AG20443 (cell line): ENCODE results near the gene GDF7.

ENCODE experiments used
- DNase-seq: peaks from one replicate; pipeline ENCODE4 v3.0.0; 2012; ENCODE audit warnings: low spot score, mixed read lengths

GDF7 gene

DNA sequence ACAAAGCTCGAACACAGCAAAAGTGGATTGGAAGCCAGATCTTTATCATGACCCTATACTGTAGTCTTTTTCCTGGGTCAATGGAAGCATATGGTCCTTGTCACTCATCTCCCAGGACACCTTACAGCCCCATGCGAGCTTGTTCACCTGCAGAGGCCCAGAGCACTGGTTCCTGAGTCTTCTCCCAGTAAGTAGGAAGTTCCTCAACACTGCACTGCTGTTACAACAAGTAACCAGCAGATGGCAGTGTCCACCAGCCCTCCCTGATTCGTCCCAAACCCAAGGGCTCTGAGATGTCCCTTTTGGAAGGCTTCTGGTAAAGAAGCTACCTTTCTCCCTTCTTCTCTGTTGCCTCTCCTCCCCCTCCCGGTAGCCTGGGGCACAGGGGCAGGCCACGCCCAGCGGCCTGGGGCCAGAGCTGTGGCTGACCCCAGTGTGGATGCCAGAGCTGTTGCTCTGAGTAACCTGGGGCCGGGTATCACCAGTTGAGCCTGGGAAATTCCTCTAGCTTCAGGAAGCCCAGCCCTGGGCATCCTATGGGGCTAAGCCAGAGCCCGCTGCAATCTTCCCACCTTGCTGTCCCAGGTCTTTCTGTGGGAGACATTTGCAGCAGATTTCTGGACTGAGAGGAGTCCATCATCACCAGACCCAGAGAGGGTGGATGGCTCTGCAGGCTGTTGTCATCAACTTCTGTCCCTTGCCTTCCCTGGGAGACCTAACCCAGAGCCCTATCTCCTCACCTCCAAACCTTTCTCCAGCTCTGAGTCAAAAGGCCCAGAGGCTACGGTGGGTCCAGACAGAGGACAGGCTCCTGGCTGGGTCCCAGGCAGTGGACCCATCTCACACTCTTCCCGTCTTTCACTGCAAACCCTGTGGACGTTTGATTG, 5.3 kb upstream of the GDF7 start:
- DNase-seq = peak; percentile 82

DNA sequence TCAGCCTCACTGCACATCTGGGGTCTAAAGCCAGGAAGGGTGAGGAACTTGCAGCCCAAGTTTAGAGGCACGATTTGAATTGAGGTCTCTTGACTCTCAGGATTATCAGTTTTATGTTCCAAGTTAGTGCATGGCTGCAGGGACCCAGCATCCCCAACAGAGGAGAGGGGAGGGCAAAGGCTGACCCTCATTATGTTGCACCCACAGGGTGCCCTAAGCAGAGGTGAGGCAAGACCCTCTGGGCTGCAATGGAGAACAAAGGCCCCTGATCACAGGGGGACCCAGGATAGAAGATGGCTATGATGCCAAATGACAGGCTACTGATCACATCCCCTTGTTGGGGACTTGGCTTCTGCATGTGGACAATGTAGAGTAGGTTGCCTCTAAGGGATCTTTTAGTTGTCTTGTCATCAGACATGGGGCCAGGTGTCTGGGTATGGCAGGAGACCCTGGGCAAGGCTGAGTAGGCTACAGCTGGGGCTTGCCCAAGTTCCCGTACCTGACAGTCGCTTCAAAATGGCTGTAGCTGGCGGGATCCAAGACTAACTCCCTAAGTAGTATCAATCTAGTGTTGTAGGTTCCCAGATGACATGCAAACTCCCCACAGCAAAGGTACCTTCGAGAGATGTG, 4.5 kb upstream of the GDF7 start:
- no peak for DNase-seq

DNA sequence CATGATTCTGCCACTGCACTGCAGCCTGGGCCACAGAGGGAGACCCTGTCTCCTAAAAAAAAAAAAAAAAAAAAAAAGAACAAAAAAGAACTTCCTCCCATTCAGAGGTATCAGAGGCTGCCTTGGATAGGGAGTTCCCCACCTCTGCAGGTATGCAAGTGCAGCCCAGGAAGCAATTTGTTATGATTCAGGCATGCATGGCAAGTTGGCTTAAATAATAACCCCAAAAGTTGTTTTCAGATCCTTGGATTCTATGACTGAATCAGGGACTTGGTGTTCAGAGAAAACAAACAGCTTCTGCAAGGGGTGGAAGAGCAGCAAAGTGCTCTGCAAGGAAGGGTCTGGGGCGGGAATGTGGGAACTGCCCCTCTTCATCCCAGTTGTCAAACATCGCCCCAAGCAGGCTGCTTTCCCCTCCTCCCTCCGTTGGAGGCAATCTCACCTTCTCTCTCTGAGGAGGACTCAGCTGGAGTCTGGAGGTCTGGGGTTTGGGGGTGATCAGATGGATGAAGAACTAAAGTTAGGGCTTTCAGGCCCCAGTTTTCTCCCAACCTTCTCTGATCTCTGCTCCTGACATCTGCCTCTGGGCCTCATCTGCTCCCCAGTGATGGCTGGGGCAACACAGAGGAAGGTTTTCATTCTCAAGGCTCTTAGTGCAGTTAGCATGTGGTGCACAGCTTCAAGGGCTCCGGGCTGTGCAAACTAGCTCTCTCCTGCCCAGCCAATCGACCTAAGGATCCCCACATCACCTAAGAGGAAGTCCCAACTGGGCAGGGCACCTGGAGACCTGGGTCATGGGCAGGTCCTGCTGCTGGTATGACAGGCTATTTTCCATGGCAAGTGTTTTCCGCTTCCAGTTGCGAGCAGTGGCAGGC, 3.5 kb upstream of the GDF7 start:
- no peak for DNase-seq

DNA sequence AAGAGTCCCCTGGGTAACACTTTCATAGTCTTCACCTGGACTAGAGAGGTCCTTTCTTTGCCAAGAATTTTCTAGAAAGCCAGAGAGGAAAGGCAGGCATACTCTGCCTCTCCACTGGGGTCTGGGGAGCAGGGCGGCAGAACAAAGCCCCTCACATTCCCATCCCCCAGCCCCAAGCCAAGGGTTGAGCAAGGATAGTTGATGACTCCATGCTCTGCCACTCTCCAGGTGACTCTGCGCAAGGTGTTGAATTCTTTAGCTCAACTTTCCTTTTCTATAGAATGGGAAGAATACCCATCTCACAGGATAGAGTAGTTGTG, 2.9 kb upstream of the GDF7 start:
- DNase-seq = no peak

DNA sequence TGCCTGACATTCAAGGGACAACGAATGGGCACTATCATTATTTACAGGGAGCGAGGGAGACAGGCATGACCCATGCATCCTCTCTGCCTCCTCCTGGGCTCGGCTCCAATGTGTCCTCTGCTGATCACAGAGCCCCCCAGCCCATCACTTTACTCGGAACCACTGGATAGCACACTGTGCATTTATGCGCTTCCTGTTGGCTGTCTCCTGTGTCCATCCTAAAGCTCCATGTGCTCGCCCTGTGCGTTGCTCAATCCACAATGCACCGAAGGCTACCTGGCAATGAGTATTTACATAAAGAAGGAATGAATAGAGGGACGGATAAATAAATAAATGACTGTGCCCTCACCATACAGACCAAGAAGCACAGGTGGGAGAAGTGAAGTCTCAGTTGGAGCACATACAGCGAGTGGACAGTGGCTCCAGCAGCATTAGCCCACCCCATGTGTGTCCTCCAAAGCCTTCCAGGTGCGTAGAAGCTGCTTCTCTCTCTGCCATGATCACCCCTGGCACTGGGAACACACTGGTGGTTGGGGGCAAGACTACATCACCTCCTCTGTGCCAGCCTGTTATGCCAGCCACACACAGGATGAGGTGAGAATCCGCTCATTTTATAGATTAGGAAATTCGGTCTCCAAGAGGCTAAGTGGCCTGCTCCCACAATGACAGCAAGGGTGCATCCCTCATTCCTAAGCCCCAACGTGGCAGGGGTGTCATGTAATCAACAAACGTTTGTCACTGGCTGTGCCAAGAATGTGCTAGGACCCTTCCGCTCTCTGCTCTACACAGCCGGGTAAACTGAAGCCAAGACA, 2.3 kb upstream of the GDF7 start:
- DNase-seq = no peak

DNA sequence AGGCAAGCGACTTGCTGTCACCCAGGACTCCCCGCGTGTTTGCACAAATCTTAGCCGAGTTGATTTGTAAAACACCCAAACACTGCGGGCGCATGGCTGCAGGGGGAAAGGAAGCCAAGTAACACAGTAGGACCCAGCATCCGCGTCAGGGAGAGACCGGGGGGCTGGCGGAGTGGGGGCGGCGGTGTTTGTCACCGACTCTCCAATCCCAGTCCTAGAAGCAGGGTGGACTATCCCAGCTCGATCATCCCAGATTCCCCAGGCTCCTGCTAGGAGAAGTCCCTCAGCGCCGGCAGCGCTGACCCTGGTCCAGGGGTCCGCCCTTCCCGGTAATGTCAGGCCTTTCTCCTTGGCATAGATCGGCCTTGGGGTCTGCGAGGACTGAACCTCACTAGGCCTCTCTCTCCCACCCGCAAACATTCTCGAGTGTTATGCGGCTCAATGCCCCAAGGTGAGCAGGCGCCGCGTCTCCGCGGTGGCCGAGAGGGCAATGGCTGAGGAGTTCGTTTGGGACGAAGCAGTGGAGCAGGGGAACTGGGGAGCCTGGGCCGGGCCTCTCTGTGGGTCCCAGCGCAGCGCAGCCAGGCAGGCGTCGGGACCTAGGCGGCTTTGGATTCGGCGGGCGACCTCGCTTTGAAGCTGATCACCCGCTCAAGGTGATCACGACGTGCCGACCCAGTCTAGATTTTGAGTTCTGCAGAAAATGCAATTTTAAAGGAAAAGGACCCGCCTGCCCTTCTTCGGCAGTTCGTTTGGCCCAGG, 1.5 kb upstream of the GDF7 start:
- DNase-seq = no peak

DNA sequence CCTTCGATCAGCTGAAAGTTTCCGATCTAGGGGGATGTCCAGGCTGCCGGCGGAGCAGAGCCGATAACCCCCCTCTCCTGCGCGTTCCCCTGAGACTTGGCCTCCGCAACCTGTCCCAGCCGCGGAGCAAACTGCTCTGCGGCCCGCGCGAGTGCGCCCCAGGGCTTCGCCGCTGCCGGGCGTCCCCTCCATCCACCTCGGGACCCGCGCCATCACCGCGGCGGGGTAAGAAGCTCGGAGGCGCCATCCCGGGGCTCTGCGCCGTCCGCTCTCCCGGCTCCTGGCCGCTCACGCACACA, 990 bp upstream of the GDF7 start:
- DNase-seq = no peak

DNA sequence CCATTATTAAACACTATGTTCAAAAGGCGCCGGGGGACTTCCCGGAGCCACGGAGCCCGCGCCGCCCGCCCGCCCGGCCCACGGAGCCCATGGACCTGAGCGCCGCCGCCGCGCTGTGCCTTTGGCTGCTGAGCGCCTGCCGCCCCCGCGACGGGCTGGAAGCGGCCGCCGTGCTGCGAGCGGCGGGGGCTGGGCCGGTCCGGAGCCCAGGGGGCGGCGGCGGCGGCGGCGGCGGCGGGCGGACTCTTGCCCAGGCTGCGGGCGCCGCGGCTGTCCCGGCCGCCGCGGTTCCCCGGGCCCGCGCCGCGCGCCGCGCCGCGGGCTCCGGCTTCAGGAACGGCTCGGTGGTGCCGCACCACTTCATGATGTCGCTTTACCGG, 197 bp downstream of the GDF7 start:
- DNase-seq = peak; percentile 43

DNA sequence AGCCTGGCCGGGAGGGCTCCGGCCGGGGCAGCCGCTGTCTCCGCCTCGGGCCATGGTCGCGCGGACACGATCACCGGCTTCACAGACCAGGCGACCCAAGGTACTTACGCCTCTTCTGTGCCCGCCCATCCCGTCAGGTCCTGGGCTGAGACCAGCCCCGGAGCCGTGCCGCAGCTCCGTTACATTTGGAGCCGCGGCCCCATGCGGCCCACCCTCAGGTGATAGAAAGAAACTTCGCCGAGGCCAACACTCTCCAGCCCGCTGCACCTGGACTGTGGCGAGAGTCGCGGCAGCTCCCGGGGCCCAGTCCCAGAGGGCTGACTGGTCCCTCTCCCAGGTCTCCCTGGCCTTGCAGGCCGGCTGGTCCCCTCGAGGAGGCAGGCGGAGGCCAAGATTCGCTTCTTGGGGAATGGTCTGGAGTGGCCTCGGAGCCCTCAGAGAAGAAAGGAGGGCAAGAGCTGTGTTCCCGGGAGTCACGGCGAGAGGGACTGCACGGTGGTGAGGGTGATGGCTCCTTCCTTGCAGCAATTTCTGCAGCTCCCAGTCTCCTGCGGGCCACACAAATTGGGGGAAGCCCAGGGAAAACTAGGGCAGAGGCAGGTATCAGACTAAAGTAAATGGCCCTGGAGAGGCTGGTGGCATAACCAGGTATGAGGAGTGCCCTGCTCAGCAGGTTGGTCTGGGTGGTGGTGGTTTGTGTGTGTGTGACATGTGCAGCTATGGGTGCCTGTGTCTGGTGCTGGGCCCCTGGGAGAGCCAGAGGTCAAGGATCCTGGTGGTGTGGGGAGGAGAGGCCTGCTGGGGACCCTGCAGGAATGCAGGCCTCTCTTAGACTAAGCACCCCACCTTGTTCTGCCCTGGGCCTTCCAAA, 822 bp downstream of the GDF7 start:
- no peak for DNase-seq

DNA sequence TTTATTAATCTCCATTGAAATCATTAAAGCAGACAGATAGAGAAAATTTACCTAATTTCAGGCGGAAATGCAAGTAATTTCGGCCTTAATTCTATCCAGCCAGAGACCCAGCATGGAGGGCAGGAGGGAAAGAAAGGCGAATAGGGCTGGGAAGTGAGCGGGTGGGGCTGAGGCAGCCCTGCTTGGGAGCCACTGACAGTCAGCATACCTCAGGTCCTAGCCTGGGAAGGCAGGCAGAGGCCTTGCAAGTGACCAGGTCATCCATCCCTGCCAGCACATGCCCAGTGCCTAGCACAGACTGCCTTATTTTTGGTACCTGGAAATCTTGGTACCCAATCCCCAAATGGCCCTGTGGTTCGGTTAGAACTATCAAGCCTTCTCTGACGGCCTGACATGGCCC, 1.5 kb downstream of the GDF7 start:
- DNase-seq = no peak

DNA sequence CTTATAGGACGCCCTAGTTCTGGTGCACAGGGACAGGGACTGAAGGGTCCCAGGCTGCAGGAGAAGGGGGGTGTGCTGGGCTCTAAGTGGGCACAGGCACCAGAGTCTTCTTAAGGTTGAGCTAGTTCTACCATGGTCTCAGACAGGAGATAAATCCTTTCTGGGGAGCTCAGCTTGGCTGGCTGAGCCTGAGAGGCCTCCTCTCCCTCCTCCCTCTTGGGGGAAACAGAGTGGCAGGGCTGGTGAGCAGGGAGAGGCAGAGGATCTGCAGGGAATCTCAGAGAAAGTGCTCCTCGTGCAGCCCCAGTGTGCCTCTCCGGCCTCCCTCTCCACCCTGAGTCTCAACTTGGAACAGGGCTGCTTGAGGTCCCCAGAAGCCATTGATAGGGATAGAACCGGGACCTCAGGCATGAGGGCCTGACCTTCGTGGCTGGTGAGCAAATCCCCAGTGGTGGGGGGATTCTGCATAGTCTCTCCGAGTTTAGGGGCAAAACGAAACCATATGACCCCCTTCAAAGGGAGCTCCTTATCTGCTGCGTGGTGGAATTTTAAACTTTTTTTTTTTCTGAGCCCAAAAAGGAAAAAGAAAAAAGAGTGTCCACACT, 2.0 kb downstream of the GDF7 start:
- no peak for DNase-seq

DNA sequence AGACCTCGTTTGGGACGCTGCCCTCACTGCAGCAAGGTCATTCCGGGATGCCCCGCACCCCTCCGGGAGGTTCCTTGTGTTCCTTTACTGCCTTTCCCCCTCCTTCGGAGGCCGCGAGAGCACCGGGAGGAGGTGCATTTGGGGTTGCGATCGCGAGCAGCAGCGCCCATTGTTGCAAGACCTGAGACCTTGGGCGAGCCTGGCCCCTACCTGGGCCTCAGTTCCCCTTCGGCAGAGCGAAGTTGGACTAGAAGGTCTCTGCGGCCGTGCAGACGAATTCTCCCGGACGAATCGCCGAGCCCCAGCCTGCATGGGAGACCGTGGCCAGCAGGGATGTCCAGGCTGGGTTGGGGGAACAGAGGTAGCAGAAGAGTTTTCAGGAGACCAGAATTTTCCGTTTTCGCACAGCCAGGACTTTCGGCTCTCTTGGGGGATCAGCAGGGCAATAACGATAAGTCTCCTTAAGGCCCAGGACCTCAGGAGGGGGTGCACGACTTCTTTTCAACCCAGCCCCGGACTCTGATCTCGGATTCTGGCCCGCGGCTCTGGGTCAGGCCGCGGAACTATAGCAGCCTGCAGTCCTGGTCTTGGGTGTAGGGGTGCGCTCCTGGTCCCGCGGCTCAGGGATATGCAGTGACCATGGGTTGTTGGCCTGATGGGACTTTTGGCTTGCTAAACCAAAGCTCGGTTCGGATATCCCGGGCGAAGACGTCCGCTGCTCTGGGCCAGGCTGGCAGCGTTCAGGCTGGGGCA, 2.8 kb downstream of the GDF7 start:
- DNase-seq = no peak

DNA sequence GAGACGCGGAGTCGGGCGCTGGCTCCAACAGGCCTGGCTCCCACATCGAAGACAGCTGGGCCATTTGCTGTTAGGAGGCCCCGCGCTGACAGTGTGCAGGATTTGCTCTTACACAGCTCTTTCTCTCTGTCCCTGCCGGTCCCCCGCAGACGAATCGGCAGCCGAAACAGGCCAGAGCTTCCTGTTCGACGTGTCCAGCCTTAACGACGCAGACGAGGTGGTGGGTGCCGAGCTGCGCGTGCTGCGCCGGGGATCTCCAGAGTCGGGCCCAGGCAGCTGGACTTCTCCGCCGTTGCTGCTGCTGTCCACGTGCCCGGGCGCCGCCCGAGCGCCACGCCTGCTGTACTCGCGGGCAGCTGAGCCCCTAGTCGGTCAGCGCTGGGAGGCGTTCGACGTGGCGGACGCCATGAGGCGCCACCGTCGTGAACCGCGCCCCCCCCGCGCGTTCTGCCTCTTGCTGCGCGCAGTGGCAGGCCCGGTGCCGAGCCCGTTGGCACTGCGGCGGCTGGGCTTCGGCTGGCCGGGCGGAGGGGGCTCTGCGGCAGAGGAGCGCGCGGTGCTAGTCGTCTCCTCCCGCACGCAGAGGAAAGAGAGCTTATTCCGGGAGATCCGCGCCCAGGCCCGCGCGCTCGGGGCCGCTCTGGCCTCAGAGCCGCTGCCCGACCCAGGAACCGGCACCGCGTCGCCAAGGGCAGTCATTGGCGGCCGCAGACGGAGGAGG, 3.5 kb downstream of the GDF7 start:
- no peak for DNase-seq

DNA sequence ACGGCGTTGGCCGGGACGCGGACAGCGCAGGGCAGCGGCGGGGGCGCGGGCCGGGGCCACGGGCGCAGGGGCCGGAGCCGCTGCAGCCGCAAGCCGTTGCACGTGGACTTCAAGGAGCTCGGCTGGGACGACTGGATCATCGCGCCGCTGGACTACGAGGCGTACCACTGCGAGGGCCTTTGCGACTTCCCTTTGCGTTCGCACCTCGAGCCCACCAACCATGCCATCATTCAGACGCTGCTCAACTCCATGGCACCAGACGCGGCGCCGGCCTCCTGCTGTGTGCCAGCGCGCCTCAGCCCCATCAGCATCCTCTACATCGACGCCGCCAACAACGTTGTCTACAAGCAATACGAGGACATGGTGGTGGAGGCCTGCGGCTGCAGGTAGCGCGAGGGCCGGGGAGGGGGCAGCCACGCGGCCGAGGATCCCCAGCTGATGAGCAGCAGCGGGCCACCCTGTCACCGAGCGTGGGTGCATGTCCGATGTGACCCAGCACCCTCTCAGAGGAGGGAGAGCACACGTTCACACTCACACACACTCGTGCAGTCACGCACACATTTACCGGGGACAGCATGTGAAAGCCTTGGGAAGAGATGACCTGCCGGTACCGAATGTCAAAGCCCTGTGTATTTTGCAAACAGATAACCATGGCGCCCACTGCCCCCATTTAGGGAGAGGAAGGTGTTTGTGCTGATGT, 4.2 kb downstream of the GDF7 start:
- DNase-seq = no peak

DNA sequence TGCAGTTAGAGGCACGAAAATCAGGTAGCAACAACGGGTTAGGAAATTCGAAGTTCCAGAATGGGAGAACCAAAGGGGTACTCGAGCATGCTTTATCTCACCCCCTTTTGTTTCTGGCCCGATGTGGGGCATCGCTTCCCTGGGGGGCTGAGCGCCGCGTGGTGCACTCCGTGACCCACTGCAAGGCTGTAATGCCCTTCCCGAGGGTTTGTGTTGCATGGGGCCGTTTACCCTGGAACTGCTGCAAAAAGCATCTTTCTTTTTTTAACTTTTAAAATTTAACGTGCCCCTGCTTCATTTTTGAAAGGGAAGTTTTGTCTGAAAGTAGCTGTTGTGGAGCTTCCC, 4.8 kb downstream of the GDF7 start:
- no peak for DNase-seq

DNA sequence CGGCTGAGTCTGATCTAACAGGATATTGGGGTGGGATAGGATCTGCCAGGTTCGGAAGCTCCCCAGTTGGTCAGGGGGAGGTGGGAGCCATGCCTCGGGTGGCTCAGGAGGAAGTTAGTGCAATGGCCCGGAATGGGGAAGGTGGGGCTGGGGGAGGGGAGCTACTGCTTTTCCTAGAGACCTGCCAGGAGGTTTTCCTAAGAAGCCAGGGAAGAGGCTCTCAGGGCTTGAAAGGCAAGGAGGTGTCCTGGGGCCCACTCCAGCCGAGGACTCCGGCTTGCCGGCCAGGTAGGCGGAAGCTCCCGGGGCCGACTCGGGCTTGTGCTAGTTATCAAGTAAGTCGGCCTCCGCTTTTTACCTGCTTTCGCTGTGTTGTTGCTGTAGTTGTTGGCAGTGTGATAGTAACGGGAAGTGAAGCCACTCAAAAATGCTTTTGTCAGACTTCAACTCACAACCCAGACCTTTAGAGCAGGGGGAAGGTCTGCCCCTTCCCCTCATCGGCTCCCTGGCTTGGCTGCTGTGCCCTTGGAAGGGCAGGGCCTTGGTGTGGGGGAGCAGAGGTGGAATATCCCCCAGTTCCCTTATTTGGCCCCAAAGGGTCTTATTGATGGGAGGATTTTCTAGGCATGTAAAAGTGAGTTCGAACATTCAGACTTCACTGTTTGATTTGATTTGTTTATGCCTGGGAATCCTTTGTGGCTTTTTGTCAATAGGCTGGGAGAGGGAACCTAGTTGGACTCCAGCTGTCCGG, 5.4 kb downstream of the GDF7 start:
- DNase-seq = no peak

DNA sequence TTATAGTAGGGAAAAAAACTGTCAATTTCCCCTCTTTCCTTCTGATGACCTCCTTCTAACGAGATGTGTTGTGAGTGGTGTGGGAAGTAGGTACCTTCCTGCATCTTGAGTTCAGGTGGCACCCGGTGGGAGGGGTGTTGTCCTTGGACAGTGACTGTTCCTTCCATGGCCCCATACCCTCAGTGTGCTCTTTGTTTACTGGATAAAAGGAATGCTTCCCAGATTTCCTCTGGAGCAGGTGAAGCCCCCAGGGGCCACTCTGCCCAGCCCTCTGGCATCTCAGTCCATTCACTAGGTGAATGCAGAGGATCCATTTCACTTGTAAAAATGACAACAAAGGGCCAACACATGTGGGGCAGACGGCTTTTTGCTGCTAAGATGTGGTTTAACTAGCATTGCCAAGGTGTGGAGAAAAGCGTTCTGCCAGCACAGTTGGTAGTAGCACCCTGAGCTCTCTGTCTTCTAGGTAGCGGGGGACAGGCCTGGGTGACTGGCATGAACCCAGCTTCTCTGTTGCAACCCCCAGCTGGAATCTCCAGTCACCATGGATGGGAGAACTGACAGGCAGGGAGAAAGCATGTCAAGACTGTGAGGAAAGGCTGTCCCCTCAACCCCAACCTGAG, 6.9 kb downstream of the GDF7 start:
- no peak for DNase-seq
